HepG2 (cell line): ENCODE measurements around the gene C19orf18. TPM values are rescaled to one million over a fixed set of nuclear protein-coding genes. Genes with fewer than 3 reads are reported as not detected.

Experiments used
- ATRX ChIP-seq: sonication (generic); formaldehyde crosslinking; IDR thresholded peaks from 2 replicates; pipeline ENCODE4 v1.4.0; 2020; ENCODE audit warnings: missing genetic modification reagents, borderline replicate concordance
- BRF2 ChIP-seq: sonication (generic); formaldehyde crosslinking; IDR thresholded peaks from 2 replicates; pipeline ENCODE4 v1.8.1; 2022; ENCODE audit warnings: mild to moderate bottlenecking, missing genetic modification reagents
- CHCHD3 ChIP-seq: sonication (generic); formaldehyde crosslinking; IDR thresholded peaks from 2 replicates; pipeline ENCODE4 v1.8.0; 2022; ENCODE audit warnings: mild to moderate bottlenecking, missing genetic modification reagents, moderate library complexity
- CREB1 ChIP-seq, 2 experiments: fragments of 450-650 bp in 1 of 2; IDR thresholded peaks; 2 replicates each; pipeline ENCODE4 v1.6.1; 2016 to 2017; ENCODE audit warnings: control low read depth in 1 of 2, mild to moderate bottlenecking in 1 of 2, missing compliant biosample characterization in 1 of 2, missing genetic modification characterization in 1 of 2
- CSRNP1 ChIP-seq: sonication (generic); formaldehyde crosslinking; IDR thresholded peaks from 2 replicates; pipeline ENCODE4 v1.8.1; 2023; ENCODE audit warnings: mild to moderate bottlenecking, missing genetic modification reagents
- CTCF ChIP-seq: sonication (generic); formaldehyde crosslinking; IDR thresholded peaks from 2 replicates; pipeline ENCODE4 v1.5.0; 2020; ENCODE audit warnings: mild to moderate bottlenecking, missing genetic modification reagents, moderate library complexity
- FOXJ3 ChIP-seq: sonication (generic); formaldehyde crosslinking; IDR thresholded peaks from 2 replicates; pipeline ENCODE4 v1.4.0; 2020; ENCODE audit warnings: missing genetic modification reagents, mild to moderate bottlenecking, borderline replicate concordance
- GLI4 ChIP-seq: sonication (generic); formaldehyde crosslinking; IDR thresholded peaks from 2 replicates; pipeline ENCODE4 v1.5.1; 2020; ENCODE audit warnings: missing genetic modification reagents, mild to moderate bottlenecking, moderate library complexity, borderline replicate concordance
- HDAC6 ChIP-seq: fragments of 200-600 bp; sonication (generic); IDR thresholded peaks from 2 replicates; pipeline ENCODE4 v1.7.0; 2017; ENCODE audit warnings: mild to moderate bottlenecking, antibody characterized with exemption, low read length, low read depth
- KLF6 ChIP-seq: IDR thresholded peaks from 2 replicates; pipeline ENCODE4 v1.8.0; 2016; ENCODE audit warnings: missing biosample characterization, missing genetic modification reagents
- NCOR1 ChIP-seq: fragments of 200-600 bp; sonication (generic); IDR thresholded peaks from 2 replicates; pipeline ENCODE4 v1.7.0; 2017; ENCODE audit warnings: antibody characterized with exemption, low read length, borderline replicate concordance
- NKX3-1 ChIP-seq: sonication (generic); formaldehyde crosslinking; IDR thresholded peaks from 2 replicates; pipeline ENCODE4 v1.5.0; 2020; ENCODE audit warnings: missing genetic modification reagents
- POLR2AphosphoS2 ChIP-seq: IDR thresholded peaks from 2 replicates; pipeline ENCODE4 v1.6.1; 2011; ENCODE audit warnings: low read depth, low read length, improper control_type of control experiment
- TP53 ChIP-seq: sonication (generic); formaldehyde crosslinking; conservative IDR thresholded peaks from 2 replicates; pipeline ENCODE4 v1.4.0; 2020; ENCODE audit warnings: missing genetic modification reagents
- ZBTB25 ChIP-seq: IDR thresholded peaks from 2 replicates; pipeline ENCODE4 v1.6.1; 2018; ENCODE audit warnings: missing genetic modification reagents
- ZC3H13 ChIP-seq: sonication (generic); formaldehyde crosslinking; IDR thresholded peaks from 2 replicates; pipeline ENCODE4 v1.8.1; 2023; ENCODE audit warnings: mild to moderate bottlenecking, missing genetic modification reagents, moderate library complexity
- ZKSCAN1 ChIP-seq: fragments of 150-350 bp; IDR thresholded peaks from 2 replicates; pipeline ENCODE4 v1.6.1; 2014; ENCODE audit warnings: low read length
- ZNF124 ChIP-seq: sonication (generic); formaldehyde crosslinking; IDR thresholded peaks from 2 replicates; pipeline ENCODE4 v1.4.0; 2020; ENCODE audit warnings: missing genetic modification reagents
- ZNF180 ChIP-seq: sonication (generic); formaldehyde crosslinking; IDR thresholded peaks from 2 replicates; pipeline ENCODE4 v1.4.0; 2020; ENCODE audit warnings: low read depth, missing genetic modification reagents, borderline replicate concordance
- ZNF510 ChIP-seq: sonication (generic); formaldehyde crosslinking; IDR thresholded peaks from 2 replicates; pipeline ENCODE4 v1.4.0; 2020; ENCODE audit warnings: low read depth, mild to moderate bottlenecking, missing genetic modification reagents
- ZNF530 ChIP-seq: sonication (generic); formaldehyde crosslinking; IDR thresholded peaks from 2 replicates; pipeline ENCODE4 v1.5.0; 2020; ENCODE audit warnings: low read depth, mild to moderate bottlenecking, missing genetic modification reagents
- ZNF589 ChIP-seq: sonication (generic); formaldehyde crosslinking; conservative IDR thresholded peaks from 2 replicates; pipeline ENCODE4 v1.8.0; 2022; ENCODE audit warnings: mild to moderate bottlenecking, moderate library complexity, missing genetic modification reagents
- polyA plus RNA-seq, 8 experiments: library from polyadenylated mRNA; depleted of rRNA in 3 of 8; stranded (reverse) in 7 of 8; unstranded in 1 of 8; fragments of >200 nt; fragmentation: Illumina TruSeq in 4 of 8; extraction: Trizol in 4 of 8; gene quantifications; 2 replicates each; pipeline versions ENCODE4 v1.2.1 to v1.2.3, GENCODE V29; 2011 to 2016; ENCODE audit warnings: low read depth in 4 of 8, missing spikeins in 1 of 8, mixed read lengths in 1 of 8; ENCODE audit not compliant: insufficient read depth in 1 of 8
- total RNA-seq, 5 experiments: library from RNA; depleted of rRNA; stranded (reverse); fragments of >200 nt; fragmentation: Illumina TruSeq; extraction: Trizol; gene quantifications; 2 replicates each; pipeline ENCODE4 v1.2.3, GENCODE V29; 2016; ENCODE audit warnings: low read depth in 1 of 5
- TF ChIP-seq, protein P1 (sequence below): sonication (generic); formaldehyde crosslinking; IDR thresholded peaks from 2 replicates; pipeline ENCODE4 v1.9.0; 2022; ENCODE audit warnings: low read depth, missing genetic modification reagents

C19orf18 gene
- total and polyA plus RNA-seq, 2 of the 13 experiments (the other 11 are each of a cell fraction or from before 2014, with no cell fraction given): 0.38 to 0.55 TPM

- TF ChIP-seq, protein P1, sequence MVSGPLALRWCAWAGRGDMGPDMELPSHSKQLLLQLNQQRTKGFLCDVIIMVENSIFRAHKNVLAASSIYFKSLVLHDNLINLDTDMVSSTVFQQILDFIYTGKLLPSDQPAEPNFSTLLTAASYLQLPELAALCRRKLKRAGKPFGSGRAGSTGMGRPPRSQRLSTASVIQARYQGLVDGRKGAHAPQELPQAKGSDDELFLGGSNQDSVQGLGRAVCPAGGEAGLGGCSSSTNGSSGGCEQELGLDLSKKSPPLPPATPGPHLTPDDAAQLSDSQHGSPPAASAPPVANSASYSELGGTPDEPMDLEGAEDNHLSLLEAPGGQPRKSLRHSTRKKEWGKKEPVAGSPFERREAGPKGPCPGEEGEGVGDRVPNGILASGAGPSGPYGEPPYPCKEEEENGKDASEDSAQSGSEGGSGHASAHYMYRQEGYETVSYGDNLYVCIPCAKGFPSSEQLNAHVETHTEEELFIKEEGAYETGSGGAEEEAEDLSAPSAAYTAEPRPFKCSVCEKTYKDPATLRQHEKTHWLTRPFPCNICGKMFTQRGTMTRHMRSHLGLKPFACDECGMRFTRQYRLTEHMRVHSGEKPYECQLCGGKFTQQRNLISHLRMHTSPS (CRISPR knock-in tag): no peak
- 0 out of 2 replicates have a peak, but pooled peaks have one; percentile 1 for TF ChIP-seq KLF6 (CRISPR knock-in tag)
- TF ChIP-seq GLI4 (CRISPR knock-in tag): 0 out of 2 replicates have a peak, but pooled peaks have one; percentile 18
- no peak for TF ChIP-seq ZNF530 (CRISPR knock-in tag)
- peak; percentile 16; the same call in 1 of the 2 replicates for TF ChIP-seq ZBTB25 (CRISPR knock-in tag)
- peak; percentile 39 for TF ChIP-seq FOXJ3 (CRISPR knock-in tag)
- TF ChIP-seq CSRNP1 (CRISPR knock-in tag): 0 out of 2 replicates have a peak, but pooled peaks have one; percentile 14
- TF ChIP-seq BRF2 (CRISPR knock-in tag): peak; percentile 13; the same call in 1 of the 2 replicates
- 0 out of 2 replicates have a peak, but pooled peaks have one; percentile 8 for TF ChIP-seq CHCHD3 (CRISPR knock-in tag)
- no peak for TF ChIP-seq ZNF510 (CRISPR knock-in tag)
- peak; percentile 19; the same call in 1 of the 2 replicates for TF ChIP-seq ZNF124 (CRISPR knock-in tag)
- TF ChIP-seq NCOR1: no peak
- no peak for TF ChIP-seq ATRX (CRISPR knock-in tag)
- peak; percentile 87 for TF ChIP-seq ZKSCAN1
- 0 out of 2 replicates have a peak, but pooled peaks have one; percentile 9 for TF ChIP-seq ZNF589 (CRISPR knock-in tag)
- 0 out of 2 replicates have a peak, but pooled peaks have one; percentile 37 for TF ChIP-seq POLR2AphosphoS2
- peak; percentile 17; the same call in 1 of the 2 replicates for TF ChIP-seq CREB1 (IDR thresholded peaks at IDR 0.05)
- no peak for TF ChIP-seq CREB1 (CRISPR knock-in tag; IDR thresholded peaks at IDR 0.05)
- TF ChIP-seq CTCF (CRISPR knock-in tag): 0 out of 2 replicates have a peak, but pooled peaks have one; percentile 4
- no peak; the same call in 1 of the 2 replicates for TF ChIP-seq NKX3-1 (CRISPR knock-in tag)
- no peak for TF ChIP-seq ZNF180 (CRISPR knock-in tag)
- TF ChIP-seq ZC3H13 (CRISPR knock-in tag): no peak
- no peak for TF ChIP-seq TP53 (CRISPR knock-in tag)
- no peak for TF ChIP-seq HDAC6
Measured at GRCh38 chr19:58001895-58002369, 27.6 kb upstream of the C19orf18 start (continued).
